VCaP (cell line): ENCODE measurements around the gene DCDC2C.

Experiments used
- H3K27ac ChIP-seq: fragments of 450-650 bp; 2 replicates; pipeline ENCODE4 v1.5.1; 2017
- CTCF ChIP-seq: fragments of 450-650 bp; conservative IDR thresholded peaks from 2 replicates; pipeline ENCODE4 v1.5.1; 2017; ENCODE audit warnings: mild to moderate bottlenecking, moderate library complexity

Gene DCDC2C

GRCh38 chr2:3729786-3730185 lies 26.4 kb downstream of the DCDC2C start:
- H3K27ac ChIP-seq = no peak overlapping the region
- no peak for TF ChIP-seq CTCF

- no peak for TF ChIP-seq CTCF
- no peak overlapping the region for H3K27ac ChIP-seq
These were observed 27.3 kb downstream of the DCDC2C start for GRCh38 chr2:3730646-3731045.

- no peak for TF ChIP-seq CTCF
- no peak overlapping the region for H3K27ac ChIP-seq
These were observed 28.5 kb downstream of the DCDC2C start for GRCh38 chr2:3731829-3732228.

GRCh38 chr2:3736112-3736511 lies 32.7 kb downstream of the DCDC2C start:
- no peak for TF ChIP-seq CTCF
- H3K27ac ChIP-seq = no peak overlapping the region

- no peak overlapping the region for H3K27ac ChIP-seq
- TF ChIP-seq CTCF = no peak
These were observed 33.8 kb downstream of the DCDC2C start for GRCh38 chr2:3737128-3737527.

- no peak overlapping the region for H3K27ac ChIP-seq
- peak; percentile 83 for TF ChIP-seq CTCF
These were observed 35.1 kb downstream of the DCDC2C start for GRCh38 chr2:3738454-3738853.

GRCh38 chr2:3739313-3739712 lies 35.9 kb downstream of the DCDC2C start:
- no peak overlapping the region for H3K27ac ChIP-seq
- TF ChIP-seq CTCF = no peak

- no peak for TF ChIP-seq CTCF
- no peak overlapping the region for H3K27ac ChIP-seq
These were observed 38.0 kb downstream of the DCDC2C start for GRCh38 chr2:3741396-3741795.
